HEK293 (cell line): Measurements from ENCODE around the gene SLC38A3.
A peak's percentile ranks its signal among the peaks of the same experiment; 100 is the strongest.

ENCODE experiments used
- CTCF ChIA-PET: fragments of 350-600 bp; formaldehyde crosslinking; extraction: SDS; loops from one replicate; lab custom pipeline; 2021; ENCODE audit warnings: antibody characterized with exemption; lab: Yijun Ruan, JAX
- POLR2A ChIA-PET: fragments of 300-600 bp; formaldehyde crosslinking; extraction: SDS; loops from one replicate; lab custom pipeline; 2020; ENCODE audit warnings: antibody characterized with exemption, inconsistent platforms; lab: Yijun Ruan, JAX
- H3K27ac ChIP-seq: fragments of 200-500 bp; sonication (Bioruptor generic); 2 replicates; pipeline ENCODE4 v1.5.1; 2014; ENCODE audit warnings: low read depth, low read length, control low read depth, inconsistent platforms; ENCODE audit errors: extremely low read depth
- H3K36me3 ChIP-seq, 2 experiments: fragments of 200-500 bp in 1 of 2; sonication (Bioruptor generic) in 1 of 2; 1 replicate in 1 of 2; 2 replicates in 1 of 2; pipeline ENCODE4 v1.5.1; 2014 to 2017; ENCODE audit warnings: inconsistent platforms in 2 of 2, low read length in 2 of 2; ENCODE audit not compliant: control insufficient read depth in 2 of 2, insufficient read depth in 1 of 2
- H3K4me1 ChIP-seq: fragments of 200-500 bp; sonication (Bioruptor generic); 2 replicates; pipeline ENCODE4 v1.5.1; 2014; ENCODE audit warnings: mild to moderate bottlenecking, low read length, inconsistent platforms; ENCODE audit not compliant: control insufficient read depth, insufficient read depth
- H3K4me3 ChIP-seq: 2 replicates; pipeline ENCODE4 v1.5.1; 2011; ENCODE audit warnings: low read depth, mild to moderate bottlenecking, control low read depth, low read length, moderate library complexity
- H3K9me3 ChIP-seq: fragments of 200-500 bp; sonication (Bioruptor generic); 2 replicates; pipeline ENCODE4 v1.5.1; 2014; ENCODE audit warnings: low read depth, low read length, inconsistent platforms; ENCODE audit not compliant: control insufficient read depth, insufficient read depth
- GLIS1 ChIP-seq: fragments of 450-650 bp; formaldehyde crosslinking; IDR thresholded peaks from 2 replicates; pipeline ENCODE4 v1.5.1; 2016; ENCODE audit warnings: missing biosample characterization, missing genetic modification characterization
- HOXC10 ChIP-seq: sonication (generic); formaldehyde crosslinking; IDR thresholded peaks from 2 replicates; pipeline ENCODE4 v1.8.1; 2023; ENCODE audit warnings: mild to moderate bottlenecking, missing genetic modification reagents
- KLF1 ChIP-seq: fragments of 450-650 bp; formaldehyde crosslinking; IDR thresholded peaks from 2 replicates; pipeline ENCODE4 v1.5.1; 2016; ENCODE audit warnings: missing biosample characterization, missing genetic modification characterization
- TRIM28 ChIP-seq: IDR thresholded peaks from 2 replicates; pipeline ENCODE4 v1.6.1; 2011; ENCODE audit warnings: low read length, control low read depth, borderline replicate concordance
- ZIC2 ChIP-seq: fragments of 450-650 bp; formaldehyde crosslinking; IDR thresholded peaks from 2 replicates; pipeline ENCODE4 v1.5.1; 2016; ENCODE audit warnings: missing biosample characterization, missing genetic modification characterization
- ZNF114 ChIP-seq: fragments of 450-650 bp; formaldehyde crosslinking; IDR thresholded peaks from 2 replicates; pipeline ENCODE4 v1.5.0; 2017; ENCODE audit warnings: missing biosample characterization, missing genetic modification characterization
- ZNF16 ChIP-seq: fragments of 450-650 bp; formaldehyde crosslinking; IDR thresholded peaks from 2 replicates; pipeline ENCODE4 v1.5.1; 2016; ENCODE audit warnings: low read depth, missing biosample characterization, missing genetic modification characterization
- ZNF214 ChIP-seq: fragments of 450-650 bp; formaldehyde crosslinking; IDR thresholded peaks from 2 replicates; pipeline ENCODE4 v1.5.1; 2017; ENCODE audit warnings: missing biosample characterization, mild to moderate bottlenecking, missing genetic modification characterization, borderline replicate concordance
- ZNF239 ChIP-seq: fragments of 450-650 bp; formaldehyde crosslinking; IDR thresholded peaks from 2 replicates; pipeline ENCODE4 v1.5.1; 2016; ENCODE audit warnings: missing biosample characterization, missing genetic modification characterization
- ZNF544 ChIP-seq: fragments of 450-650 bp; formaldehyde crosslinking; IDR thresholded peaks from 2 replicates; pipeline ENCODE4 v1.5.0; 2017; ENCODE audit warnings: missing biosample characterization, missing genetic modification characterization
- ZNF623 ChIP-seq: fragments of 450-650 bp; formaldehyde crosslinking; IDR thresholded peaks from 2 replicates; pipeline ENCODE4 v1.5.1; 2016; ENCODE audit warnings: missing biosample characterization, missing genetic modification characterization
- ZNF658 ChIP-seq: fragments of 450-650 bp; formaldehyde crosslinking; IDR thresholded peaks from 2 replicates; pipeline ENCODE4; 2016; ENCODE audit warnings: missing biosample characterization, missing genetic modification characterization
- ZNF701 ChIP-seq: fragments of 450-650 bp; formaldehyde crosslinking; IDR thresholded peaks from 2 replicates; pipeline ENCODE4 v1.5.1; 2016; ENCODE audit warnings: missing biosample characterization, missing genetic modification characterization
- ZNF785 ChIP-seq: fragments of 450-650 bp; formaldehyde crosslinking; IDR thresholded peaks from 2 replicates; pipeline ENCODE4 v1.5.1; 2016; ENCODE audit warnings: missing biosample characterization, missing genetic modification characterization
- TF ChIP-seq, protein P1 (sequence below): fragments of 450-650 bp; formaldehyde crosslinking; IDR thresholded peaks from 2 replicates; pipeline ENCODE4 v1.5.1; 2016; ENCODE audit warnings: missing biosample characterization, missing genetic modification characterization, borderline replicate concordance
- TF ChIP-seq, protein P2 (sequence below): fragments of 450-650 bp; formaldehyde crosslinking; IDR thresholded peaks from 2 replicates; pipeline ENCODE4 v1.5.1; 2016; ENCODE audit warnings: missing biosample characterization, missing genetic modification characterization
- TF ChIP-seq, protein P3 (sequence below): fragments of 450-650 bp; formaldehyde crosslinking; IDR thresholded peaks from 2 replicates; pipeline ENCODE4 v1.5.1; 2016; ENCODE audit warnings: missing biosample characterization, missing genetic modification characterization

Gene SLC38A3

DNA sequence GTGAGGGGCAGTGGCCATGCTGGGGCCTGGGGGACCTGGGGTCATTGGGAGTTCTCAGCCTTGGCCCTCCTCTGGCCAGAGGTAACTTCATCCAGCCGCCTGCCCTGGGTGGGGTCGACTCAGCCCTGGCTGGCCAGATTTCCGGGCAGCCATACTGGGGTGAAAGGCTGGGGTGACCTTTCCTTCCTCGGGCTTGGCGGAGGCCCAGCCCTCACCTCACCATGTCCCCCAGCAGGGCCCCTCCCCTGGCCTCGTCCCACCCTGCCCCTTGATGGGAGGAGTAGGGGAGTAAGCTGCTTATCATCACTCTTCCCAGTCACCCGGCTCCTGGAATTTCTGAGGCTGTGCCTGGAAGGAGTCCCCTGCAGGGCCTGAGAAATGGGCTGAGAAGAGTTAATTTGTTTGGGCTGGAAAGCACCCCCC, 44.5 kb upstream of the SLC38A3 start (continued):
- TF ChIP-seq, protein P1, sequence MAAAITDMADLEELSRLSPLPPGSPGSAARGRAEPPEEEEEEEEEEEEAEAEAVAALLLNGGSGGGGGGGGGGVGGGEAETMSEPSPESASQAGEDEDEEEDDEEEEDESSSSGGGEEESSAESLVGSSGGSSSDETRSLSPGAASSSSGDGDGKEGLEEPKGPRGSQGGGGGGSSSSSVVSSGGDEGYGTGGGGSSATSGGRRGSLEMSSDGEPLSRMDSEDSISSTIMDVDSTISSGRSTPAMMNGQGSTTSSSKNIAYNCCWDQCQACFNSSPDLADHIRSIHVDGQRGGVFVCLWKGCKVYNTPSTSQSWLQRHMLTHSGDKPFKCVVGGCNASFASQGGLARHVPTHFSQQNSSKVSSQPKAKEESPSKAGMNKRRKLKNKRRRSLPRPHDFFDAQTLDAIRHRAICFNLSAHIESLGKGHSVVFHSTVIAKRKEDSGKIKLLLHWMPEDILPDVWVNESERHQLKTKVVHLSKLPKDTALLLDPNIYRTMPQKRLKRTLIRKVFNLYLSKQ: no peak
- TF ChIP-seq, protein P2, sequence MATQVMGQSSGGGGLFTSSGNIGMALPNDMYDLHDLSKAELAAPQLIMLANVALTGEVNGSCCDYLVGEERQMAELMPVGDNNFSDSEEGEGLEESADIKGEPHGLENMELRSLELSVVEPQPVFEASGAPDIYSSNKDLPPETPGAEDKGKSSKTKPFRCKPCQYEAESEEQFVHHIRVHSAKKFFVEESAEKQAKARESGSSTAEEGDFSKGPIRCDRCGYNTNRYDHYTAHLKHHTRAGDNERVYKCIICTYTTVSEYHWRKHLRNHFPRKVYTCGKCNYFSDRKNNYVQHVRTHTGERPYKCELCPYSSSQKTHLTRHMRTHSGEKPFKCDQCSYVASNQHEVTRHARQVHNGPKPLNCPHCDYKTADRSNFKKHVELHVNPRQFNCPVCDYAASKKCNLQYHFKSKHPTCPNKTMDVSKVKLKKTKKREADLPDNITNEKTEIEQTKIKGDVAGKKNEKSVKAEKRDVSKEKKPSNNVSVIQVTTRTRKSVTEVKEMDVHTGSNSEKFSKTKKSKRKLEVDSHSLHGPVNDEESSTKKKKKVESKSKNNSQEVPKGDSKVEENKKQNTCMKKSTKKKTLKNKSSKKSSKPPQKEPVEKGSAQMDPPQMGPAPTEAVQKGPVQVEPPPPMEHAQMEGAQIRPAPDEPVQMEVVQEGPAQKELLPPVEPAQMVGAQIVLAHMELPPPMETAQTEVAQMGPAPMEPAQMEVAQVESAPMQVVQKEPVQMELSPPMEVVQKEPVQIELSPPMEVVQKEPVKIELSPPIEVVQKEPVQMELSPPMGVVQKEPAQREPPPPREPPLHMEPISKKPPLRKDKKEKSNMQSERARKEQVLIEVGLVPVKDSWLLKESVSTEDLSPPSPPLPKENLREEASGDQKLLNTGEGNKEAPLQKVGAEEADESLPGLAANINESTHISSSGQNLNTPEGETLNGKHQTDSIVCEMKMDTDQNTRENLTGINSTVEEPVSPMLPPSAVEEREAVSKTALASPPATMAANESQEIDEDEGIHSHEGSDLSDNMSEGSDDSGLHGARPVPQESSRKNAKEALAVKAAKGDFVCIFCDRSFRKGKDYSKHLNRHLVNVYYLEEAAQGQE (tag by site-specific recombination): no peak
- TF ChIP-seq ZNF785 (tag by site-specific recombination) (no peak), ZNF701 (no peak)
- TF ChIP-seq, all 188 proteins: peak for 0

DNA sequence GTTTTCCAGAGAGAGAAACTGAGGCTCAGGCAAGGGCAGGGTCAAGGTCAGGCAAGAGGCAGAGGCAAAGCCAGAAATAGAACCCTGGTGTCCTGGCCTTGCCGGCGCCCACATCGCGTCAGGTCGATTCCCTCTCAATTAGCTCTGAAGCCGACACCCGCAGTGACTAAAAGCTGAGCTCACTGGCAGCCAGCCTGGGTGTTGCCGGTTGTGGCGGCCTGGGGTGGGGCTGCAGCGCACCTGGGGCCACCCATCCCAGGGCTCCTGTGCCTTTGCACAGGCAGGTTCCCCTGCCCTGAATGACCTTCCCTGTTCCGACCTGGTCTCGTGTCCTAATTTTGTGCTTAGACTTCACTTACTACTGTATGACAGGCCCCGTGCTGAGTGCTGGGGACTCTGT, 43.8 kb upstream of the SLC38A3 start:
- CTCF ChIA-PET: interaction anchor here (0.6 kb wide), 1 partner anchor 40 kb away, joined by 3 read pairs; no protein-coding TSS in a partner anchor
- Histone ChIP-seq H3K36me3 (peaks cover 0 to 58% of the 10 kb centered on the region in 2 experiments; a peak in 1 of 3 replicates), H3K4me3 (no peak overlapping the region), H3K9me3 (no peaks in the 10 kb centered on the region), H3K27ac (no peak overlapping the region), H3K4me1 (peaks cover 4% of the 10 kb centered on the region; the same call in 1 of the 2 replicates)
- POLR2A ChIA-PET: no interaction called here
- TF ChIP-seq ZNF623 (tag by site-specific recombination): peak; percentile 54
- TF ChIP-seq ZNF16 (tag by site-specific recombination): no peak
- TF ChIP-seq KLF1: peak; percentile 97
- TF ChIP-seq ZNF658 (tag by site-specific recombination): no peak

DNA sequence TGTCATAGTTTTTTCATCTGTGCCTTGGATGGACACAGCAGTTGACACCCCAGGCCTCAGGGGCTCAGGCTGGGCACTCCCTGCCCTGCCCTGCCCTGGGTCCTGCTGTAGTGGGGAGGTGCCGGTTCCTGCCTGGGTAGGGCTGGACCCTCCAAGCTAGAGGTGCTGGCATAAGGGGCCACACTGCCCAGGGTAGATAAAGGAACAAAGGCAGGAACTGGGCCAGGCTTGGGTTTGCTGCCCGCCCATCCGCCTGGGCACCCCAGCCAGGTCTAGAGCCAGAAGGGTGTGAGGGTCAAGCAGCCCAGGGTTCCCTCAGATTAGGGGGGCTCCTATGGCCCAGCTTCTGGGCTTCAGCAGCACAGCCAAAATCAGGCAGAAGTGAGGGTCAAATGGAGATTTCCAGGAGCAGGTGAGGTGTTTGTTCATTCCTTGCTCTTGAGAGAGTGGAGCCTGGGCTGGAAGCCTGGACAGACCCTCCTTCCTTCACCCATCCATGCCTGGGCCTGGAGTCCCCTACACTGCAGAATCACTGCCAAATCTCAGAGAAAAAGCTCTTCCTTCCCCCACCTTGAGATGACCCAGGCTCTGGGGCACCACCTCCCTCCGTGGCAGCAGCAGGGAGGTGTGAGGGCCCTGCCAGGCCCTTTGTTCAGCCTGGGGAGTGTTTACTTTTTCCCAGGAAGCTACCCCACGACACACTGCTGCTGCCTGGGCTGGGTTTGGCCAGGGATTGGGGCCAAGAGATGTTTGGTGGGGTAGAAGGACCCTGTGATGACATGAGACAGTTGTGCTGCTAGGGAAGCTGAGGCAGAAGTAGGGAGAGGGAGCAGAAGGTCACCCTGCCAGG, 42.8 kb upstream of the SLC38A3 start:
- Histone ChIP-seq H3K27ac (no peak overlapping the region), H3K4me1 (peaks cover 10% of the 10 kb centered on the region), H3K4me3 (no peak overlapping the region), H3K36me3 (peaks cover 0 to 58% of the 10 kb centered on the region in 2 experiments; a peak in 1 of 3 replicates), H3K9me3 (no peaks in the 10 kb centered on the region)
- ChIA-PET CTCF (no interaction called here), POLR2A (no interaction called here)
- TF ChIP-seq ZNF214 (tag by site-specific recombination) (no peak), HOXC10 (CRISPR knock-in tag) (no peak), ZNF544 (no peak), TRIM28 (no peak), GLIS1 (tag by site-specific recombination) (peak; percentile 68), ZIC2 (tag by site-specific recombination) (peak; percentile 80), ZNF239 (tag by site-specific recombination) (no peak), ZNF114 (tag by site-specific recombination) (no peak)
- TF ChIP-seq, protein P3, sequence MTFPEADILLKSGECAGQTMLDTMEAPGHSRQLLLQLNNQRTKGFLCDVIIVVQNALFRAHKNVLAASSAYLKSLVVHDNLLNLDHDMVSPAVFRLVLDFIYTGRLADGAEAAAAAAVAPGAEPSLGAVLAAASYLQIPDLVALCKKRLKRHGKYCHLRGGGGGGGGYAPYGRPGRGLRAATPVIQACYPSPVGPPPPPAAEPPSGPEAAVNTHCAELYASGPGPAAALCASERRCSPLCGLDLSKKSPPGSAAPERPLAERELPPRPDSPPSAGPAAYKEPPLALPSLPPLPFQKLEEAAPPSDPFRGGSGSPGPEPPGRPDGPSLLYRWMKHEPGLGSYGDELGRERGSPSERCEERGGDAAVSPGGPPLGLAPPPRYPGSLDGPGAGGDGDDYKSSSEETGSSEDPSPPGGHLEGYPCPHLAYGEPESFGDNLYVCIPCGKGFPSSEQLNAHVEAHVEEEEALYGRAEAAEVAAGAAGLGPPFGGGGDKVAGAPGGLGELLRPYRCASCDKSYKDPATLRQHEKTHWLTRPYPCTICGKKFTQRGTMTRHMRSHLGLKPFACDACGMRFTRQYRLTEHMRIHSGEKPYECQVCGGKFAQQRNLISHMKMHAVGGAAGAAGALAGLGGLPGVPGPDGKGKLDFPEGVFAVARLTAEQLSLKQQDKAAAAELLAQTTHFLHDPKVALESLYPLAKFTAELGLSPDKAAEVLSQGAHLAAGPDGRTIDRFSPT (tag by site-specific recombination): no peak
